ENCODE data around the gene KIF26B.

- TF ChIP-seq CTCF (IDR thresholded peaks at IDR 0.05; ENCODE audit: poor library complexity, severe bottlenecking) (no peak), REST (IDR thresholded peaks at IDR 0.05; ENCODE audit: borderline replicate concordance) (no peak), POLR2AphosphoS5 (IDR thresholded peaks at IDR 0.05) (no peak), MXI1 (conservative IDR thresholded peaks at IDR 0.05; ENCODE audit: poor library complexity, severe bottlenecking) (no peak), EP300 (conservative IDR thresholded peaks at IDR 0.05; ENCODE audit: poor library complexity, severe bottlenecking) (no peak), EZH2 (IDR thresholded peaks at IDR 0.05; ENCODE audit: borderline replicate concordance, insufficient read depth, low read length, poor library complexity, severe bottlenecking) (no peak)
These were observed 525.3 kb downstream of the KIF26B start for GRCh38 chr1:245679821-245680780.

All from neural cell (in vitro differentiated cells).